ENCODE measurements around the gene YY1.

YY1 gene

DNA sequence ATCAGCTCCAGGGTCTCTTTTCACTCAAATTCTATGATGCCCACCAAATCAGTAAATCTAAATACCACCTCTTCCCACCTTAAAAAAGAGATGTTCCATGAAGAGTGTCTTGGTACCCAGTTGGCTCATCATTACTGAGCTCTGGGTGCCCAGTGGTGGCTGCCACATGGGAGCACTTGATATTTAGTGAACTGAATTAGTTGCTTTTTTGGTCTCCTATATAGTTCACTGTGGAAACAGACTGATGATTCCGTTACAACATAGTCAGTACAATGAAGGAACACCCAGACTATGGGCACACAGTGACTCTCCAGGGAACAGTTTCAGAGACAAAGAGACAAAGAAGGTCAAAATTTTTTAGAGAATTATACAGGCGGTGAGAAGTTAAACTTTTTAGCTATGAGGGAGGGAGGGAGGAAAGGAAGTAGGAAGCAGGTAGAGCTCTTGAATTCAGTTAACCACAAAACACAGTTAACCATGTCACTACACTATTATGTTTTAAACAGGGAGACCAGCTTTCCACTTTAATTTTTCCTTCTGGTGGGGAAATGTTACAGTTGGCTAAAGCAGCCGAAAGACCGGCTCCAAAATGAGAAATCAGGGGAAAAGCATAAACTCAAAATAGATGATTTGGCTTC lies 14.6 kb upstream of the YY1 start:
- H3K4me2 ChIP-seq (ENCODE audit: low read length, poor library complexity, severe bottlenecking), result no peak overlapping the region
- H2AFZ ChIP-seq (ENCODE audit: low read depth, low read length), result no peak overlapping the region
- no peak overlapping the region for H3K9ac ChIP-seq (ENCODE audit: low read length)
- H3K4ac ChIP-seq (ENCODE audit: low read depth in 1 of 2, low read length in 2 of 2), result no peak overlapping the region
- DNase-seq, result no peak
- H3K4me1 ChIP-seq (ENCODE audit: control insufficient read depth, insufficient read depth, low read depth, low read length), result peaks cover 12% of the 10 kb centered on the region
- H2AK5ac ChIP-seq (ENCODE audit: low read length, severe bottlenecking), result no peak overlapping the region
- no peak overlapping the region for H4K91ac ChIP-seq (ENCODE audit: low read length)
- H3K79me1 ChIP-seq (replicated peaks; ENCODE audit: low read length, poor library complexity, severe bottlenecking), result peaks cover 38% of the 10 kb centered on the region
- no peak overlapping the region for H2BK120ac ChIP-seq (ENCODE audit: low read depth, low read length)
- peaks cover 0 to 7% of the 10 kb centered on the region in 2 experiments for H3K36me3 ChIP-seq (ENCODE audit: control insufficient read depth in 1 of 2, insufficient read depth in 2 of 2, low read depth in 1 of 2, low read length in 2 of 2)
- H3K14ac ChIP-seq (ENCODE audit: low read length in 2 of 2), result no peak overlapping the region
- no peak overlapping the region for H2BK15ac ChIP-seq (ENCODE audit: low read depth, poor library complexity, severe bottlenecking)
- H3K9me3 ChIP-seq (ENCODE audit: control insufficient read depth, low read length), result no peaks in the 10 kb centered on the region
- no peak overlapping the region for H3K4me3 ChIP-seq (ENCODE audit: insufficient read depth in 1 of 2, low read depth in 1 of 2, low read length in 2 of 2)
- 100% methylated on average over 2 of the region's 4 CpGs for WGBS
- H4K8ac ChIP-seq (ENCODE audit: low read length), result no peak overlapping the region
- no peak overlapping the region for H3K27ac ChIP-seq (ENCODE audit: low read length, poor library complexity, severe bottlenecking)
- H3K27me3 ChIP-seq (ENCODE audit: control insufficient read depth in 1 of 2, insufficient read depth in 1 of 2, low read length in 2 of 2), result no peaks in the 10 kb centered on the region
- no peak overlapping the region for H2BK5ac ChIP-seq (ENCODE audit: low read depth, low read length, poor library complexity, severe bottlenecking)
- no peak overlapping the region for H3K23ac ChIP-seq (ENCODE audit: low read length in 2 of 2)
- H2BK12ac ChIP-seq (ENCODE audit: low read length in 2 of 2), result no peak overlapping the region
- H3K18ac ChIP-seq (ENCODE audit: low read depth in 1 of 2, low read length in 2 of 2), result no peak overlapping the region

DNA sequence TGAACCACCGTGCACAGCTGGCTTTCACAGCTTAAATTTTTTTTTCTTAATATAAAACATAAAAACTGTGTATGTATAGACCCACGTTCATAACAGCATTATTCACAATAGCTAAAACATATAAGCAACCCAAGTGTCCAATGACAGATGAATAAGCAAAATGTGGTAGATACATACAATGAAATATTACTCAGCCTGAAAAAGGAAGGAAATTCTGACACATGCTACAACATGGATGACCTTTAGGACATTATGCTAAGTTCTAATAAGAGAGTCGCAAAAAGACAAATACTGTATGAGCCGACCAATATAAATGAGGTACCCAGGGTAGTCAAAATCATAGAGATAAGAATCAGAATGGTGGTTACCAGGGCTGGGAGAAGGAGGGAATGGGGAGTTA lies 13.8 kb upstream of the YY1 start:
- H3K36me3 ChIP-seq (ENCODE audit: control insufficient read depth in 1 of 2, insufficient read depth in 2 of 2, low read depth in 1 of 2, low read length in 2 of 2), result peaks cover 0 to 11% of the 10 kb centered on the region in 2 experiments
- H3K9ac ChIP-seq (ENCODE audit: low read length), result no peak overlapping the region
- H3K9me3 ChIP-seq (ENCODE audit: control insufficient read depth, low read length), result no peaks in the 10 kb centered on the region
- H3K79me1 ChIP-seq (replicated peaks; ENCODE audit: low read length, poor library complexity, severe bottlenecking), result peaks cover 39% of the 10 kb centered on the region
- H2BK12ac ChIP-seq (ENCODE audit: low read length in 2 of 2), result no peak overlapping the region
- H2AK5ac ChIP-seq (ENCODE audit: low read length, severe bottlenecking), result no peak overlapping the region
- no peak overlapping the region for H4K8ac ChIP-seq (ENCODE audit: low read length)
- H2AFZ ChIP-seq (ENCODE audit: low read depth, low read length), result no peak overlapping the region
- H3K27me3 ChIP-seq (ENCODE audit: control insufficient read depth in 1 of 2, insufficient read depth in 1 of 2, low read length in 2 of 2), result no peaks in the 10 kb centered on the region
- H3K4me1 ChIP-seq (ENCODE audit: control insufficient read depth, insufficient read depth, low read depth, low read length), result peaks cover 12% of the 10 kb centered on the region
- no peak overlapping the region for H3K18ac ChIP-seq (ENCODE audit: low read depth in 1 of 2, low read length in 2 of 2)
- H4K91ac ChIP-seq (ENCODE audit: low read length), result no peak overlapping the region
- no peak overlapping the region for H3K4me3 ChIP-seq (ENCODE audit: insufficient read depth in 1 of 2, low read depth in 1 of 2, low read length in 2 of 2)
- H3K23ac ChIP-seq (ENCODE audit: low read length in 2 of 2), result no peak overlapping the region
- no peak overlapping the region for H2BK120ac ChIP-seq (ENCODE audit: low read depth, low read length)
- no peak overlapping the region for H3K4me2 ChIP-seq (ENCODE audit: low read length, poor library complexity, severe bottlenecking)
- H3K14ac ChIP-seq (ENCODE audit: low read length in 2 of 2), result no peak overlapping the region
- no peak overlapping the region for H3K27ac ChIP-seq (ENCODE audit: low read length, poor library complexity, severe bottlenecking)
- WGBS, result over 99% methylated on average over 2 of the region's 4 CpGs
- no peak overlapping the region for H2BK15ac ChIP-seq (ENCODE audit: low read depth, poor library complexity, severe bottlenecking)
- DNase-seq, result no peak
- H3K4ac ChIP-seq (ENCODE audit: low read depth in 1 of 2, low read length in 2 of 2), result no peak overlapping the region
- no peak overlapping the region for H2BK5ac ChIP-seq (ENCODE audit: low read depth, low read length, poor library complexity, severe bottlenecking)

DNA sequence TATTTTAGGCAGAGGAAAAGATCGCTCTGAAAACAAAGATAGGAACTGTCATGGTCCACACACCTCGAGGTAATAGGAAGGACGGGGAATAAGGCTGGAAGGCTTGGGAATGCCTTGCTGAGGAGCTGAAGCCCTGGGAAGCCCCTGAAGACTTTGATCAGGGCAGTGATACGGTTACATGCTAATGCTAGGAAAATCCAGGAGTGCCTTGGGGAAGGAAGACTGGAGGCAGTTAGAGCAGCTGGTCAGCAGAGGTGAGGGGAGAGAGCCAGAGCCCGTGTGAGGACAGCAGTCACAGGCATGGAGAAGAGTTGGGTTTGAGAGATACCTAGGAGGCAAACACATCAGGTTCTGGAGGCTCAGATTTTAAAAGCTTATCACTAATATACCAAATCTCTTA lies 8.6 kb upstream of the YY1 start:
- Histone ChIP-seq H3K4me3 (ENCODE audit: insufficient read depth in 1 of 2, low read depth in 1 of 2, low read length in 2 of 2) (no peak overlapping the region), H3K14ac (ENCODE audit: low read length in 2 of 2) (no peak overlapping the region), H4K91ac (ENCODE audit: low read length) (no peak overlapping the region), H3K4me2 (ENCODE audit: low read length, poor library complexity, severe bottlenecking) (no peak overlapping the region), H3K9ac (ENCODE audit: low read length) (no peak overlapping the region), H3K36me3 (ENCODE audit: control insufficient read depth in 1 of 2, insufficient read depth in 2 of 2, low read depth in 1 of 2, low read length in 2 of 2) (peaks cover 8 to 19% of the 10 kb centered on the region in 2 experiments), H2BK5ac (ENCODE audit: low read depth, low read length, poor library complexity, severe bottlenecking) (no peak overlapping the region), H3K18ac (ENCODE audit: low read depth in 1 of 2, low read length in 2 of 2) (no peak overlapping the region), H3K79me1 (replicated peaks; ENCODE audit: low read length, poor library complexity, severe bottlenecking) (peaks cover 20% of the 10 kb centered on the region), H3K4ac (ENCODE audit: low read depth in 1 of 2, low read length in 2 of 2) (no peak overlapping the region), H2BK12ac (ENCODE audit: low read length in 2 of 2) (no peak overlapping the region), H4K8ac (ENCODE audit: low read length) (no peak overlapping the region), H3K9me3 (ENCODE audit: control insufficient read depth, low read length) (no peaks in the 10 kb centered on the region), H3K23ac (ENCODE audit: low read length in 2 of 2) (no peak overlapping the region), H3K27ac (ENCODE audit: low read length, poor library complexity, severe bottlenecking) (no peak overlapping the region), H2AFZ (ENCODE audit: low read depth, low read length) (no peak overlapping the region), H2BK15ac (ENCODE audit: low read depth, poor library complexity, severe bottlenecking) (no peak overlapping the region), H2AK5ac (ENCODE audit: low read length, severe bottlenecking) (no peak overlapping the region), H3K4me1 (ENCODE audit: control insufficient read depth, insufficient read depth, low read depth, low read length) (peaks cover 2% of the 10 kb centered on the region), H2BK120ac (ENCODE audit: low read depth, low read length) (no peak overlapping the region), H3K27me3 (ENCODE audit: control insufficient read depth in 1 of 2, insufficient read depth in 1 of 2, low read length in 2 of 2) (no peaks in the 10 kb centered on the region)
- WGBS, result 89% methylated on average over 4 of the region's 5 CpGs
- no peak for DNase-seq

DNA sequence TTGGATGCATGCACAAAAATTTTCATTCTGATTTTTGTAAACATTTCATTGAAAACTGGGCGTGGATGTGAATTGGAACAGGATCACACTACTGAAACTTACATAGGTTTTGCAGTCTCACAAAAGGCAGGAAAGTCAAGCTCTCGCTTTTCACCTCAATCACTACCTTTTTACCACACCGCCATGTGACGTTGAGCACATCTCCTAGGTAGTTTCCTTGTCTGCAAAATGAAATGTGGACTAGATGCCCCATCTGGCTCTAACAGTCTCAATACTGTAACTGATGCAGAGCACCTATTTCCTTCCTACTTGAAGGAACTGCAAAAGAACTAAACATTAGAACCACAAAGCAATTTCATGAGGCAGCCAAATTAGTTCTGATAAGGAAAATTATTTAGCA lies 4.4 kb upstream of the YY1 start:
- Histone ChIP-seq H3K27ac (ENCODE audit: low read length, poor library complexity, severe bottlenecking) (no peak overlapping the region), H3K14ac (ENCODE audit: low read length in 2 of 2) (no peak overlapping the region), H3K4me2 (ENCODE audit: low read length, poor library complexity, severe bottlenecking) (no peak overlapping the region), H2BK120ac (ENCODE audit: low read depth, low read length) (no peak overlapping the region), H3K4me1 (ENCODE audit: control insufficient read depth, insufficient read depth, low read depth, low read length) (peaks cover 4% of the 10 kb centered on the region), H4K91ac (ENCODE audit: low read length) (no peak overlapping the region), H3K18ac (ENCODE audit: low read depth in 1 of 2, low read length in 2 of 2) (no peak overlapping the region), H2BK15ac (ENCODE audit: low read depth, poor library complexity, severe bottlenecking) (no peak overlapping the region), H4K8ac (ENCODE audit: low read length) (no peak overlapping the region), H3K4ac (ENCODE audit: low read depth in 1 of 2, low read length in 2 of 2) (no peak overlapping the region), H3K4me3 (ENCODE audit: insufficient read depth in 1 of 2, low read depth in 1 of 2, low read length in 2 of 2) (no peak overlapping the region), H3K36me3 (ENCODE audit: control insufficient read depth in 1 of 2, insufficient read depth in 2 of 2, low read depth in 1 of 2, low read length in 2 of 2) (peaks cover 12 to 13% of the 10 kb centered on the region in 2 experiments), H3K79me1 (replicated peaks; ENCODE audit: low read length, poor library complexity, severe bottlenecking) (peaks cover 5% of the 10 kb centered on the region), H3K9me3 (ENCODE audit: control insufficient read depth, low read length) (no peaks in the 10 kb centered on the region), H3K23ac (ENCODE audit: low read length in 2 of 2) (no peak overlapping the region), H2BK5ac (ENCODE audit: low read depth, low read length, poor library complexity, severe bottlenecking) (no peak overlapping the region), H2AFZ (ENCODE audit: low read depth, low read length) (no peak overlapping the region), H3K27me3 (ENCODE audit: control insufficient read depth in 1 of 2, insufficient read depth in 1 of 2, low read length in 2 of 2) (no peaks in the 10 kb centered on the region), H2BK12ac (ENCODE audit: low read length in 2 of 2) (no peak overlapping the region), H3K9ac (ENCODE audit: low read length) (no peak overlapping the region), H2AK5ac (ENCODE audit: low read length, severe bottlenecking) (no peak overlapping the region)
- 88% methylated on average over 4 of the region's 4 CpGs for WGBS
- no peak for DNase-seq

All from mesenchymal stem cell (in vitro differentiated cells and primary cell).